Measurements from ENCODE around the gene TBX10.
"Not testable (repeated sequence)": the region's sequence is repeated elsewhere in the genome, so short reads cannot be mapped to it uniquely, and the experiment has no call there.

TBX10 gene

DNA sequence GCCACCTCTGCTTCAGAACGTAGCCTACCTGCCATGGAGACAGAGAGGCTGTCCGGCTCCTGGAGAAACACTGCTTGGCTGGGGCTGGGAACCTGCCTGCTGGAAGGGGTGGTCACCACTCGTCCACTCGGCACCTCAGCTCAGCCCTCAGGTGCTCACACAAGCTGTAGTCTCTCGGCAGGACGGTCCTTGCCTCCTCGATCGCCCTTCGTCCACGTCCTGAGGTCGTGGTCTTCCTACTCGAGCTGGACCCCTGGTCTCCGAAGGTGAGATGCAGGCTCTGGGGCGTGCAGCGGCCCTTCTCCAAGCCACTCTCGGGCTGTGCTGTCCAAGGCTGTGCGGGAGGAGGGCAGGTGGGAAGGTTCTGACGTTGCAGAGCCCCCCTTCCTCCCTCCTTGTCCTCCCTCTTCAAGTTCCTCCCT, at the start of gene TBX10:
TBX10 (minus strand) TSS at position 326 of the 422 bp plus-strand sequence; CDS start at position 35, 291 bp downstream.
- DNase-seq: no peak

DNA sequence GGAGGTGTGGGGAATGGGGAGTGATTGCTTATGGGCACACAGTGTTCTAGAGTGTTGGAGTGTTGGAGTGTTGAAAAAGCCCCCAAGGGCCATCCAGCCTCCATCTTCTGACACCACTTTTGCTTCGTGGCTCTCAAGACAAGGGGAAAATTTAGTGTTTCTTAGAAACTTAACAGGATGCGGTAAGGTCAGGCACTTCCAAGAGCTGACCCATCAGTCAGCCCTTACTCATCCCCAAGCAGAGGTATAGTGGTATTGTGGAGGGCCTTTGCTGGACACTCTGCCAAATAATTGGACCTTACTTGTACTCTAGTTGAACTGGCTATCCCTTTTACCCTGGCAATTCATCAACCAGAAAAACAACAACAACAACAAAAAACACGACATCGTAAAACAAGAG, 49.6 kb upstream of the TBX10 start:
- no peak for DNase-seq

DNA sequence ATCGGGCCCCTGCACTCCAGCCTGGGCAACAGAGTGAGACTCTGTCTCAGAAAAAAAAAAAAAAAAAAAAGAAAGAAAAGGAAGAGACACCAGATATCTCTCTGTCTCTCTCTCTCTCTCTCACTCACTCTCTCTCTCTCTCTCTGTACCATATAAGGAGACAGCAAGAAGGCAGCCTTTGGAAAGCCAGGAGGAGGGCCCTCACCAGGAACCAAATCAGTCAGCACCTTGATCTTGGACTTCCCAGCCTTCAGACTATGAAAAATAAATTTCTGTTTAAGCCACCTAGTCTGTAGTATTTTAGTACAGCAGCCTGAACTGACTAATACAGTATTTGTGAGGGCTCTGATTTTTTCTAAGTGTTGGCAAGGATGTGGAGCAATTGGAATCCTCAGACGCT, 48.4 kb upstream of the TBX10 start:
- DNase-seq: no peak

DNA sequence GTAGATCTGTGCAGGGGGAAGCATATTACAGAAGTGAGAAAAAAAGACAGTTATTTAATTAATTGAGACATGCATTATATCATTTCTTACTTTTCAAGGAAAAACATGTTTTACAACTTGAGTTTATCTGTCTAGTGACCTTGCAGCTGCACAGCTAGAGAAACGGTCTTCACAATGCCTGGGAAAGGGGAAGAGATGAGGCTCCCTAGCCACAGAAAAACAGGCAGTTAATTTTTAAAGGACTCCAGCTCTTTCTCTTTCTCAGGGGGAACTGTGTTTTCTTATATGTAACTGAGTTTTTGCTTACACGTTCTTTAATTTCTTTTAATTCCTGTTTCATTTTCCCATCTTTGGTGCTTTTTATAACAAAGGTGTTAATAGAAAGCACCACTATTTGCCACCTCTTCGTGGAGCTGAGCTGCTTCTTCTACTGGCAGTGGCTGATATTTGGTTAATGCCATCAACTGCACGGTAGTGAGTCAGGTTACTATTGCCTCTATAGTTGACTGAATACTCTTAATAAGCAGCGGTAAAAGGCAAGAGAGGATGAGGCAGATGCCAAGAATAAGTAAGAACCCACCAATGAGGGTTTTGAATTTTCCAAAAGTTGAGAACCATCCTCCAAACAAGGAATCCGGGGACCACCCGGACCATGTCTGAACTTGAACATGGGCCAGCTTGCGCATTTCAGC, 46.2 kb upstream of the TBX10 start:
- not testable (repeated sequence) for DNase-seq

DNA sequence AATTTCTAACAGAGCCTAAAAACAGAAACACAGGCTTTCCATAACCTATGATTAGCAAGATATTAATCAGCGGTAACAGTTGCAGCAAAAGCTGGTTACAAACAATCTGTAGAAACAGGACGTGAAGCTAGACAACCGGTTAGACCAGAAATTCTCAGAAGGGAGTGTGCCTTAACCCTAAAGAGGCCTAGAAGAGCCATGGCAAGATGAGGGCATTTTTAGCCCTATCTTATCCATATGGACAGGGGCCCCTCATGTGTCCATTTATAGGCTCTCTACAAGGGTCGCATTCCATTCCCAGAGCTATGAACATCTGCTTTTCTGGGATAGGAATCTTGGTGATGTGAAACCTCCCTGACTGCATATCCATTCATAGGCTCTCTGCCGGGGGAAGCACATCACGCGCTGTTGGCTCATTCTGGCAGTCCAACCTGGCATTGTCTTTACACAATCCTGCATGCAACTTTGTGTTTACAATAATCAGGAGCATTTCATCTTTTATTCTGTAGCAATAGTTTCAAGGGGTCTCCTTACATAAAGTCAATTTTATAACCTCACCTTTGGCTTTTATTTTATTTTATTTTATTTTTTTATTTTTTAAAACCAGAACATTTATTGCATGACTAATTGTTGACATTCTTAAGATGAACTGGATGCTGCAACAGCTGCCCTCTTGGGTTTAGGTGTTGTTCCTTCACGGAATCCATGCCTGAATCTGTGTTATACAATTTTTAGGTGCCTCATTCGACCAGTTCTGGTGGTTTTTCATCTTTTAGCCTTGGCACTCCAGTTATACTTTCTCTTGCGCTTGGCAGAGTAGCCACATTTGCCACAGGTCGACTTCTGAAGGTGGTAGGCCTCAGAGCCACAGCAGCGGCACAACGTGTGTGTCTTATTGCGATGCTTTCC, 42.8 kb upstream of the TBX10 start:
- not testable (repeated sequence) for DNase-seq

DNA sequence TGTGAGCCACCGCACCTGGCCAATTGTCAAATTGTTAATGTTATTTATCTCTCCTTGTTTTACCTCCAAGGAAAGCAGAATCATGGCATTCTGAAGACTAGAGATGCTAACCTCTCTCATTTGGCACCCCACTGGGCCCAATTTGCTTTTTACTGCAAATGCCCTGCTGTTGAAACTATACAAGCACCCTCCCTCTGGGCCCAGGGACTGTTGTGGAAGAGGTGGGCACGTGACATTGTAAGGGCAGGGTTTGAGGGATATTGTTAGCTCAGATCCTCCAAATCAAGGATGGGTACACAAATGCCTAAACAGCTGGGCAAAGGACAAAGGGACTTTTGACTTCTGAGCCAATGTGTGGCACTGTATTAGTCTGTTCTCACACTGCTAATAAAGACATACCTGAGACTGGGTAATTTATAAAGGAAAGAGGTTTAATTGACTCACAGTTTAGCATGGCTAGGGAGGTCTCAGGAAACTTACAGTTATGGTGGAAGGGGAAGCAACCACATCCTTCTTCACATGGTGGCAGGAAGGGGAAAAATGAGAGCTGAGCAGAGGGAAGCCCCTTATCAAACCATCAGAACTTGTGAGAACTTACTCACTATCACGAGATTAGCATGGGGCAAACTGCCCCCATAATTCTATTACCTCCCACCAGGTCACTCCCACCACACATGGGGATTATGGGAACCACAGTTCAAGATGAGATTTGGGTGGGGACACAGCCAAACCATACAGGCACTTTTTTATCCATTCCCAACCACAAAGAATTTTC, 41.3 kb upstream of the TBX10 start:
- DNase-seq: no peak

DNA sequence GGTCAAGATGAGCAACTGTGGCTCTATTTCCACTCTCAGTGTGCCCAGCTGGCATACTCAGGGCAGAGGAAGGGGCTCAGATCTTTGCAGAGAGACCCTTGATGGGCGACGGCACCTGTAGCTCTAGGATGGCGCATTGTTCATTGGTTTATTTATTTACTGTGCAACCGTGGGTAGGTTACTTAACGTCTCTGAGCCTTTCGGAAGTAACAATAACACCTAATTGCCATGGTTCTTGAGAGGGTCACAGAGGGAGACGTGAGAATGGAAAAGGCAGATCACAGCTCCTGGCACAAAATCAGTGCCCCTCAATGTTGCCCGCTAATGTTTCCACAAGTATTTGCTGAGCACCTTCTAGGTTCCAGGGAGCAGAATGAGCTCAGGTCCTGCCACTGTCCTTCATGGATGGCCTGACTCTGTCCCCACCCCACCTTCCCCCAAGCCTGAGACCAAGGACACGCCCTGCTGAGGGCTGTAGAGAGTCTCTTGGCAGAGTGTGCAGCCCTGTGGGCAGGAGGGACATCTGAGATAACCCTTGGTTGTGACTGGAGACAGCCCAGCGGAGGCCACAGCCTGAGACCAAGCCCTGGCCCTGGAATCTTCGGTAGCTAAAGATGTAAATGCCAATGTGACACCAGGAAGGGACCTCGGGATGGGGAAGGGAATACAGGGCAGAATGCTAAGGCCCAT, 35.6 kb upstream of the TBX10 start:
- DNase-seq: no peak

DNA sequence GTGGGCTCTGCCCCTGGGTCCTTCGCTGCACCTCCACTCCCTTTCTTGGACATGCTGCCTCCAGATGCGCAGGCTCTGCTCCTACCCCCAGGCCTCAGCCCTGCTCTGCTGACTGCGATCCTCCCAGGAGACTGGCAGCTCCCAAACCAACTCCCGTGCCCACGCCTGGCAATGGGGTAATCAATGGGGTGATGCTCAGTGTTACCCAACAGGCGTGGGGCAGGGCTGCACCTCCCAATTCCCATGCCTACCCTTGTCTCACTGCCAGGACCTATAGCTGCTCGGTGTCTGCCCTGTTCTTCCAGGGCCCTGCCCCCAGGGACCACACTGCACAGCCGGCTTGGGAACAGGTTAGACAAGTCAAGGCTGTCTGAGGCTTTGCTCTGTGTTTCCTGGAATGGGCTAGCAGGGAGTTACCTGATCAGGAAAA, 34.9 kb upstream of the TBX10 start, which contains the start of gene ALDH3B2:
ALDH3B2 (minus strand) TSS at position 182 of the 430 bp plus-strand sequence. CDS start 7,688 bp downstream, outside the sequence.
- DNase-seq: no peak

DNA sequence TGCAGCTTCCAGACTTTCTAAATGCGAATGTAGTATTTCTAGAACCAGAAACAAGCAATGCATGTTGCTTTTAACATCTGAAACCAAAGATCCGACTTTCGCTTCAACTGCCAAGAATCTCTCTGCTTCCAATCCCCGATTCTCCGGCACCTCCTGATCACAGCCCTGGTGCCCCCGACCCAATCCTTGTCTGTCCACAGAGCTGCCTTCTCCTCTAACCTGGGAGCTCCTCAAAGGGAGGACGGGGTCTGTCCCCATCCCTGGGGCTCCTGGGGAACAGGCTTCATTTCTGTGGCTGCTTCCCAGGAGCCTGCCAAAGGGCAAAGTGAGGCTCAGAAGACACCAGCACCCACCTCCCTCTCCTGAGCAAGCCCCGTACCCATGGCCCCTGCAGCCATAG, 34.3 kb upstream of the TBX10 start:
- DNase-seq: no peak

DNA sequence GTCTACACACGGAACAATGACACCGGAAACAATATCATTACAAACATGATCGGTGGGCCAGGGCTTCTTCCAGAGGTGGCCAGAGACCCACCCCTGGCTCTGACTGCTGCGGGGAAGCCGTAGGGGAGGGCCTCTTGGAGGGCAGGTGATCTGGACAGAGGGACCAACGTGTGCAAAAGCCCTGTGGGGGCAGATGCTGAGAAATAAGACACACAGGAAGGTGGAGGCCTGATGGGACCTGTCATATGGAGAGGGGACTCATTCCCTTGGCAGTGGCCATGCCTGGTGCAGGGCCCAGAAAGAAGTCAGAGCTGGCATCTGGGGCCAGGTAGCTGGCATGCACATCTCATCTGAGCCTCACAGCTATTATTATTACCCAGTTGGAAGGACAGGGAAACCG, 33.8 kb upstream of the TBX10 start:
- DNase-seq: no peak

DNA sequence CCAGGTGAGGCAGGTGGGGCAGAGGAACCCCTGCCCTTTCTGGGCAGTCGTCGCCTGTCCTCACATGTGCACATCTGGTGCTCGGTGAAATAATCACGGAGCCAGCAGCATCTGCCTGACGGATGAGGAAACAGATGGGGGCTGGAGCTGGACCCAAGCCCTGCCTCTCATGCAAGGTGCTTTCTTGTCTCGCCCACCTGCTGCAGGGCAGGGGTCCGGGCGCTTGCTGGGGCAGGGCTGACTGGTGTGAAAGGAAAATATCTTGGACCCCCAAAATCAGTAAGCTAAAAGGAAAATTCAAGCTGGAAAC, 31.6 kb upstream of the TBX10 start:
- no peak for DNase-seq

DNA sequence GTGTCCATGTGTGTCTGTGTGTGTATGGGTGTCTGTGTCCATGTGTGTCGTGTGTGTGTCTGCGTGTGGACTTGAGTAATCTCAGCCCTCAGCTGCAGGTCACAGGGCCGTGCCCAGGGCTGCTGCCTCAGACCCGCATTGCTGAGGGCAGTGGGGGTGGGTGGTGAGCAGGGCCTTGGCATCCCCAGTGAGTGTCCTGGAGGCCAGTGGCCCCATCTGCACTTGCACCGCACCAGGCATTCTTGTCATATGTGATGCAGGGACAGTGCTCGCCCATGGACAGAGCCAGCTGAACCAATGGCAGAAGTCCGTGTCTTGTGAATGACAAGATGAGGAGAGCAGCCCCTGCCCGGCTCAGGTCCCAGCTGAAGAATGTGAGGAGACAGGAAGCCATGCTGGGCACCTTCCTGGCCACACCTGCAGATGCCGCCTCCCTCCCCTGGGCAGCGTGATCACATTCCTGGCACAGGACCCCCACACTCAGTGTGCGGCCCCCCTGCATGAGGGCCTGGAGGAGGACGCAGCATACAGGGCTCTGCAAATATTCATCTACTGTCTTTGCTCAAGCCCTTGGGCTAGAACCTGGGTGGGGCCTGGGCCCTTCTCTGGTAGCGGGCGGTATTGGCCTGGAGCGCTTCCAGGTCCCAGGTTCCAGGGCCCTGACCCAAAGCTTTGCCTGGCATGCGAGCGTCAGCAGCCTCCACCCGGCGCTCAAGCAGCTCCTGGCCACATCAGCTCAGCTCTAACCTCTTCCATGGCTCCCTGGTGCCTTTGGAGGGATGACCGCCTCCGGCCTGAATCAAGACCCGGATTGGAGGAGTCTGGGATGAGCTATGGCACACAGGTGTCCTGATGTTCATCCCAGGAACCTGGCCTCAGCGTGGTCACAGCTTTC, 31.0 kb upstream of the TBX10 start:
- DNase-seq: no peak

DNA sequence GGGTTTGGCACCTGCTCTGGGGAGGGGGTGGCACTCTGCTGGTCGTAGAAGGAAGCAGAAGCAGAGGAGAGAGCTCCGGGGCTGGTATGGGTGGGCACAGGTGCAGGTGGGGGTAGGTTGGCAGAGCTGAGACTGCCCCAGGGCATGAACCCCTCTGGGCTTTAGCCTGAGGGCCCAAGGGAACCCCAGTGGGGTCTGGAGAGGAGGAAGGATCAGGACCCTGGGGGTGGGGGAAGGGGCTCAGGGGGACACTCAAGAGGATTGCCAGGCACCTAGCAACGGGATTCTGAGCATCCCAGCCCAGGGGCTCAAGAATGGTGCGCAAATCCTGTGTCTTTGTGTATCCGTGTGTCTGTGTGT, 28.6 kb upstream of the TBX10 start:
- no peak for DNase-seq

DNA sequence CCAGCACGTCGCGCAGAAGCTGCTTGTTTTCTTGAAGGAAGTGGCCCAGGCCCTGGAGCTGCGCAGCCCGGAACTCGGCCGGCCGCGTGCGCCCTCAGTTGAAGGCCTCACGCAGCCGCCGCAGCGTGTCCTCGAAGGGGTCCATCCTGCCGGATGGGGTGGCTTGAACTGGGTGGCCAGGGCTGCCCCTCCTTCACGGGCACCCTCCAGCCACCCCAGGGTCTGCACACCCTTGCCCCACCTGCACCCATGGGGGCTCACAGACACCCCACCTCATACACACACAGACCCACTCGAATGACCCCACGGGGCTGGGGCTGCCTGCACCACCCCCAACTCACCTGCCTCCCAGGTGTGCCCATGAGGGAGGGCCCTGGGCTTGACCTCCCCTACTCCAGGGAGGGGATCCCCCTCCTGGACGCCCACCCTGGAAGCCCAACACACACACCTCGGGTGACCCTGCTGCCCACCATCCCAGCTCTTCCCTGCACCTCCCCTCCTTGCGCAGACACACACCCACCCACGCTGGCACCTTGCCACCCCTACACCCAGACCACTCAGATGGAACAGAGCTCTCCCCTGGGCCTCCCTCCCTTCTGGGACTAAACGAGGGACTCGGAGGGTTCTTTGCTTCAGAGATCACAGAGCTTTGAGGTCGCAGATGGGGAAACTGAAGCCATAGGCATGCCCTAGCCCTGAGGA, 28.1 kb upstream of the TBX10 start:
- peak in 1 of 2 donors; percentile 35 for DNase-seq

DNA sequence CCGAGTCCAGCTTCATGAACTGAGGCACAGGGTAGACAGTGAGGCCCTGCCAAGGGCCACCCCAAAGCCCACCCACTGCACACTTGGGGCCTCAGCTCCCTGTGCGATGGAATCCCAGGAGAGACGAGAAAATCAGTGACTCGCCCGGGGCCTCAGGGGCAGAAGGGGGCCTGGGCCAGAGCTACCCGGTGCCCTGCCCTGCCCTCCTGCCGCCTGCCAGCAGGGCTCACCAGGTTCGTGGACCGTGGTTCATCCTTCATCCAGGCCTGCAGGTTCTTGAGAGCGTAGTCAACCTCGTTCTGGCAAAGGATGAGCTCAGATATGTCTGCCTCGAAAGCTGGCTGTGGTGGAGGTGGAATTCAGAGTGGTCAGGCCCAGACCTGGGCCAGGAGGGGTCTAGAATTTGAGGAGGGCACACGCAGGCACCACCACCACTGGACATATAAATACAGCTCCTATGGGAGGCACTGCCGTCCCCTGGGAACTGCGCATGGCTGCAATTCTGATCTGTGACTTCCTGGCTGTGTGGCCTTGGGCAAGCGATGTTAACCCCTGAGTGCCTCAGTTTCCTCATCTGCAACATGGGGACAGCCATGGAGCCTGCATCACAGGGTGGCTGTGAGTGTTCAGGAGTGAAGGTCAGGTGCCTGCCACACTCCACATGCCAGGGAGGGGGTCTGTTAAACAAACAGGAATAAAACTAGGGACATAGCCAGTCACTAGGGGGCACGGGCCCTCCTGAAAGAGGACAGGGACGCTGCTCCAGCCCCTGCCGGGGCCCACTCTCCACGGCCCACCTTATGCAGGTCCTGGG, 27.3 kb upstream of the TBX10 start:
- DNase-seq: no peak

DNA sequence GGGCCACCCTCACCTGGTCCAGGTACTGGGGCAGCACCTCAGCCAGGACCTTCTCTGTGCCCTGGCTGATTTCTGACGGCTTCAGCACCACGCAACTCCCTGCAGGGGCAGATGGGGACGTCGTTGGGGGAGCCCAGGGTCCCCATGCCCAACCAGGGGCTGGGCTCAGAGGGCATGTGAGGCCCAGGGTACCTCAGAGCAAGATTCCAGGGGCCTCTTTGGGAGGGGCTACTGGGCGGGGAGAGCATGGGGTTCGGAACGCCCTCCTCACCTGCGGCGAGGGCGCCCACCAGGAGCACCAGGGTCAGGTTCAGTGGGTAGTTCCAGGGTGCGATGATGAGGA, 26.7 kb upstream of the TBX10 start:
- no peak for DNase-seq

DNA sequence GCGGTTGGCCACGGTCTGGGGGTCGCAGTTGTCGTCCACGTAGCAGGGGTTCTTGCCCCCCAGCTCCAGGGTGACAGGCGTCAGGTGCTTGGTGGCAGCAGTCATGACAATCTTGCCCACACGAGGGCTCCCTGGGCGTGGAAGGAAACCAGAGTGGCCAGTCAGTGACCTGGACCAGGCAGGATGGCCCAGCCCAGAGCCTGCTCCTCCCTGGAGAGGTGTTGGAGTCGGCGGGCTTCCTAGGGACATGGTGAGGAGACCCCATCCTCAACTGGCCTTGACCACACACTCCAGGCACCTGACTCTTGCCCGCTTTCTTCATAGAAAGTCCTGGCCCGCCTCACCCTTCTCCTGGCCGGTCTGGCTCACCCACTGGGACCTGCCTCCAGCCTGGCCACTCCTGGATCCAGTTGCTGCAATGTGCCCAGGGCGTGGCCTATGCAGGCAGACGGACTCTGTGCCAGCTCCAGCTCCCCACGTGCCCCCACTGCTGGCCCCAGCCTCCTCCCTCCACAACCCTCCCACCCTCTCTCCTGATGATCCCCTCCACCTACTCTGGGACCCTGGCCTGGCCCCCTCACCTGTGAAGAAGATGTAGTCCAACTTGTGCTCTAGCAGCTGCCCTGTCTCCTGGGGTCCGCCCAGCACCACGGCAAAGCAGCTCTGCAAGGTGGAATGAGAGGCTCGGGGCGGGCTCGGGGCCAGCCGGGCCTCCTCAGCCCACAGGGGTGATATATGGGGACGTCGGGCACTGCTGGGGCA, 26.2 kb upstream of the TBX10 start:
- no peak for DNase-seq

DNA sequence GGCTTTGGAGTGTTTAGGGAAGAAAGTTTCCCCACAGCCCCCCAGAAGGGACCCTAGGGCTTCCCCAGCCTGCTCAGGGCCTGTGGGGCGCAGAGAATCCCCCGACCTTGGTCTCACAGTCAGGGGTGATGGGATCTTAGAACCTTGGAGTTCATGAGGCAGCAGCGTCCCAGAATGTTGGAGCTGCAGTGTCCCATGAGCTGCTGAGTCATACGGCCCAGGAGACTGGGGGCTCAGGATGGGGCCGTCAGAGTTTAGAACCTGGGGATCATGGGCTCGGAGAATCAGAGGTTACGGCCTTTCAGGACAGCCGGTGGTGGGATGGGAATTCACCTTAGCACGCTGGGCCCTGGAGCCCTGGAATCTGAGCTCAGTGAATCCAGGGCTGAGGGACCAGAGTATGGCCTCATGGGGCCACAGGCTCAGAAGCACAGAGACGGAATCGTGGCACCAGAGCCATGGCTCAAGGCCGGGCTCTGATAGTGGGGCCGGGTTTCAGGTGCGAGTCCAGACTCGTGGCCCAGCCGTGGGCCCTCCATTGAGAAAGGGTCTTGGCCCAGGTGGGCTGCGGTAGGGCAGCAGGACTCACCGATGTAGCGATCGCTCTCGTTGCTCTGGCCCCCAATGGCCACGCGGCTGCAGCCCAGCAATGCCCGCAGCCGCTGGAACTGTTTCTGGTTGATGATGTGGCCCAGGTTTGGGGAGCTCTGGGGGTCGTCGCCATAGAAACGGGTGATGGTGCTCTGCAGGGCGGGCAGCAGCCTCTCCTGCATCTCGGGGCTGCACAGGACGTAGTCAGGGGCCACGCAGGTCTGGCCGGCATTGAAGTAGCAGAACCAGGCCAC, 25.4 kb upstream of the TBX10 start:
- no peak for DNase-seq

DNA sequence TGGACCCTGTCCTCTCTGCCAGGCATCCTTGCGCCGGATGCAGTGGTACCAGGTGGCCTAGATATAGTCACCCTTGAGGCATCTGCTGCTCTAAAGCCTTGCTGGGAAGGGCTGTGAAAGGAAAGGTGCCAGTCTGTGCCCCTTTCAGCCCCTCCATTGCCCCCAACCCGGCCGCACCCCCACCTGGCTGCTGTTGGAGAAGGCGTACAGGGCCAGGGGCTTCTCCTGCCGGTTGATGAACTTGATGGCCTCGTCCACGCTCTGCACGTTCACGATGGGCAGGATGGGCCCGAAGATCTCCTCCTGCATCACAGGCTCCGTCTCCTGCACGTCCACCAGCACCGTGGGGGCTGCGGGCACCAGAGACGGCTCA, 24.6 kb upstream of the TBX10 start:
- DNase-seq: no peak
